HG03565 (cell line): Measurements from ENCODE around the gene PAH.
A peak's percentile ranks its signal among the peaks of the same experiment; 100 is the strongest.

Source experiments
- ATAC-seq: cut with Tn5 transposase; IDR thresholded peaks from one replicate; pipeline ENCODE4 v1.9.1; 2021; ENCODE audit warnings: mild to moderate bottlenecking, moderate library complexity; ENCODE audit not compliant: unreplicated experiment

PAH gene

DNA sequence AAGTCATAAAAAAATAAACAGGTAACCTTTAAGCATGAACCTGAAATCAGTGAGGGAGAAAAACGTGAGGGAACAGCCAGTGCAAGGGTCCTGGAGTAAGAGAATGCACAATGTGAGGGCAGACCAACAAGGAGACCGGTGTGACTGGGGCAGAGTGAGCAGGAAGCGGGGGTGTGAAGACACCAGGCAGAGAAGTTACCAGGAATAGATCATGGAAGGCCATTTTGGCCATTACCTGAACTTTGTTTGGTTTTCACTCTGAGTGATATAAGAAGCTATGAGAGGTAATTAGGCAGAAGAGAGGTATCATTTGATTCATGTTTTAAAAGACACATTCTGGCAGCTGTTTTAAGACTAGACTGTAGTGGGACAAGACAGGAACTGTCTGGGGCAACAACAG lies 15.0 kb downstream of the PAH start:
- ATAC-seq, result no peak

GRCh38 chr12:102900389-102900788 lies 16.7 kb downstream of the PAH start:
- ATAC-seq, result no peak

DNA sequence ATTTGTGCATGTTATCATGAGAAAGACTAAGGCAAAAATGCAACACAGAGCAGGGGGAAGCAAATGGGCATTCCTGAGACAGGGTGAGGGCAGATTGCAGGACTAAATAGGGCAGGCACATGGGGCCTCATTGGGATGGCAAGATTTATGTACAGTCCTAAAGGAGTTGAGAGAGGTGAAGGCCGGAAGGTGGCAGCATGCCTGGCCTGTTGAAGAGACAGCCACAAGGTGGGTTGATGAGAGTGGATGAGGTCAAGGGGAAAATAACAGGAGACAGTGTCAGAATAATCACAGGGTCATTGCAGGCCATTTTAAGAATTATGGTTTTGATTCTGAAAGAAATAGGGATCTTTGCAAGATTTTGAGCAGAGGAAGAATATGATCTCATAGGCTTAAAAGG lies 21.0 kb downstream of the PAH start:
- ATAC-seq, result no peak

DNA sequence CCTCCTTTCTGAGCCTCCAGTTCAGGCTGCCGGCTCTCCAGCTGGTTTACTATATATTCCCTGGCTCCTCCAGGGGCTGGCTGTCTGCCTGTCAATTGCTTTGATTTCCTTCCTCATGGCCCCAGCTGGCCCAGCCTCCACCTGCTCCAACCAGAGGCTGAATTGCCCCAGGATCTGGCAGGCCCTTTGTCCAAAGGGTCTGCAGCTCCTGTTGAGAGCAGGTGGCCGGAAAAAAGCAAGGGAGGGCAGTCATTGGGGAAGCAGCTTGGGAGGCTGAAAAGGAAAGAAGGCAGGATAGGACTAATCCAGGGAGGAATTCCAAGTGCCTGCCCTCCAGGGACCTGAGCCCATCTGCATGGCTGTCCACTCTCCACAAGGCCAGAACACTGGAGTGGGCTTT lies 25.3 kb downstream of the PAH start:
- ATAC-seq, result no peak

GRCh38 chr12:102888511-102888910 lies 28.5 kb downstream of the PAH start:
- no peak for ATAC-seq

DNA sequence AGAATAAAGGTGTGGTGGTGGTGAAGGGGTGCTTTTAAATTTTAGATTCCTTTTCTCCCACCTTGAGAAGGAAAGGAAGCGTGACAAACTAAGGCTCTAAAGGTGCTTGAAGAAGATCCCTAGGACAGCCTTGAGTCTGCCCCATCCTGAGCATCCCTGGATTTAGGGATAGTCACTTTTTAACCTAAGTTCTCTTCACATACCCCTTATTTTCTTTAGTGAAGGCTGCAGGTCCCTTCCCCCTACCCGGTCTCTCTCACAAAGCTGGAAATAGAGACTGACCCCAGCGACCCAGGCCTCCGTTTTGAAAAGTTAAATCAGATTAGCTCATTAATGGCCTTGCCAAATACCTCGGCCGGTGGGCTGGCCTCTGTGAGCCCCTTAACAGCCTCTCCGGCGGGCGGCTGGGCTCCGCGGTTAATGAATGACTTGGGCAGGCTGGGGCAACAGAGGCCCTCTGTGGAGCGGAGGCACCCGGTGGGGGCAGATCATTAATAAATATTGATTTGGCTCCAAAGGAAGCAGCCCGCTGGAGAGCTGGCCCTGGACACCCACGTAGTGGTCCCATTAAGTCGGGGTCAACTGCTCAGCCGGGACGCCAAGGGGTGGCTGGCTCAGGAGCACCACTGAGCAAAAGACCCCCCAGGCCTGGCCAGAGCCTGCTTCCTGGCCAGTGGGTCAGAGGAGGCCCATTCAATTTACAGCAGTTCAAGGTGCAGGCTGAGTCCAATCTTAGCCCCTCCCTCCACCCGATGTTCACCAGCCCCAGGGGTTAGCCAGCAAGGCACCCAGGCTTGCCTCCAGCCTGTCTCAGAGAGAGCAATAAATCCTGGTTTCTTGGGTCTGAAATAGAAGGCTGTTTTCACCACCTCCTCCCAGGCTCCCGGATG lies 31.8 kb downstream of the PAH start:
- no peak for ATAC-seq

- peak; percentile 46 for ATAC-seq
These were observed 33.7 kb downstream of the PAH start for GRCh38 chr12:102883204-102883799.

- no peak for ATAC-seq
These were observed 36.3 kb downstream of the PAH start for GRCh38 chr12:102880783-102881182.

- ATAC-seq, result peak; percentile 81
These were observed 37.8 kb downstream of the PAH start for GRCh38 chr12:102879144-102879763.

DNA sequence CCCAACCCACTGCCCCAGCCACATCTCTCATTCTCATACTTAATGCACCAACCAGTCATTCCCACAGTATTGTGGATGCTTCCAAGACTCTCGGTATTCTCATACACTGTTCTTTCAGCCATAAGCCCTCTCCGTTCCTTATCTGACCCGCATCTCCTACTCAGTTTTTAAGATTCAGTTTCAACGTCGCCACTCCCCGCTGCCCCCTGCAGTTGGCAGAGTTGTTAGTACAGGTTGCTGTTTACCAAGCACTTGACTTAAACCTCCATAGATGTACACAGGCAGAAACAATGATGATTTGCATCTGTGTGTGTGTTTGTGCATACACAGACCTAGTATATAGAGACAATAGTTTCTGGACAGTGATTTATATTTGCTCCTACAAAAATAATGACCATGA lies 40.2 kb downstream of the PAH start:
- no peak for ATAC-seq

DNA sequence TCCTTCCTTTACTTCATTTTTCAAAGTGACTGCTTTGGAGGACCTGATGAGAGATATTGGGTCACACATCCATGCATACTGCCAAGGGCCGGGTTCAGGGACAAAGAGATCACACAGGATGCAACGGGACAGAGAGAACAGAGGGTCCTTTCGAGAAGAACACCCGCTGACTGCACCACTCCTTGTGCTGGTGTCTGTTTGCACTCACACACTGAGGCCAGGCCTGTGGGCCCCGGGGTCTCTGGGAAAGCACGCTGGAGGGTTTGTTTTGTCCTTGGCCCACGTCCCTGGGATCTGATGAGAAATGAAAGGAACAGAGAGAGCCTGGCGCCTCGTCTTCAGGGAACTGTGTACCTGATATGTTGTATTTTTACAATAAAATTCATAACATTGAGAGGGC lies 42.2 kb downstream of the PAH start:
- no peak for ATAC-seq

GRCh38 chr12:102873077-102873476 lies 44.0 kb downstream of the PAH start:
- ATAC-seq, result no peak

DNA sequence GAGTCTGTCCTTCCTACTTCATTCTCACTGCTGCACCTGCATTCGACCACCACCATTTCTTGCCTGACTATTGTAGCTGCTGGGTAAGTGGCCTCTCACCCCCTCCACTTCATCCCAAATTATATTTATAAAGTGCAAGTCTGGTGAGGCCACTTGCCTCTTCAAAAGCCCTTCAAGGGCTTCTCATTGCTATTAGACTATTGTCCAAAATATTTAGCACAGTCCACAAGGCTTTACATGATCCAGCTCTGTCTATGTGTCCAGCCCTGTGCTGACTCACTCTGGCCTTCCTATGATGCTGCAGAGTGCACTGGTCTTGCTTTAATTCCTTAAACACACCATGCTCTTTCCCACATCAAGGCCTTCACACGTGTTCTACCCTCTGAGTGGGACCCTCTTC lies 46.0 kb downstream of the PAH start:
- ATAC-seq, result no peak

GRCh38 chr12:102869571-102869970 lies 47.5 kb downstream of the PAH start:
- ATAC-seq, result no peak

DNA sequence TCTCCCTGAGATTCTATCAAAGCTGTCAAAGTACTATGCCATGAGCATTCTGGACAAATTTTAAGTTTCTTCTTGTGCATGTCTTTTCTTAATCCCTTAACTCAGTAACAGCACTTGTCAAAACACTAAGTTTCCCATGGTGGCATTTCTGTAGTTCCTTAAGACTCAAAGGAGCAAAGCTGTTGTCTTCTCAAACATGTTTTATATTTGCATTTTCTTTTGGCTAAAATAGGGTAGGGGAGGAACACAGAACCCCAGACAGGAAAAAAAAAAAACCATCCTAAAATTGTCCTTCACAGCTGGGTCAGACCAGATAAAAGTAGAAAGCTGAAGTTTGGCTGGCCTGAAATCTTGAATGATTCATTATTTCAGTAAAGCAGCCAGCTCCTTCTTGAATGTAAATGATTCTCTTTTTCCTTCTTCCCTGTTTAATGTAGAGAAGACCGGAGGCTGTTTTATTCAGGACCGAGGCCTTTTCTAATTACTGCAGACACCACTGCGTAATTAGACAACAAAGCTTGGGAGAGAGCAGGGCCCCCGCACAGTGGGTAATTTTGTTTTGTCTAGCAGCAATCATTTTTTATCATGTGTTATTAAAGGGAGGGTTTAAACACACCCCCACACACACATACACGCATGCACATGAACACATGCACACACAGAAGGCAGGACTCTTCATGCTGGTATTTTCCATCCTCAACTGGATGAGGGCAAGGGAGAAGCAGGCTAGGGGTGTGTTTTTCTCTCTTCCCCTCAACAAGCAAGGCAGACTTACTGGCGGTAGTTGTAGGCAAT lies 51.0 kb downstream of the PAH start:
- ATAC-seq, result no peak

- ATAC-seq, result no peak
These were observed 54.6 kb downstream of the PAH start for GRCh38 chr12:102862486-102862885.

DNA sequence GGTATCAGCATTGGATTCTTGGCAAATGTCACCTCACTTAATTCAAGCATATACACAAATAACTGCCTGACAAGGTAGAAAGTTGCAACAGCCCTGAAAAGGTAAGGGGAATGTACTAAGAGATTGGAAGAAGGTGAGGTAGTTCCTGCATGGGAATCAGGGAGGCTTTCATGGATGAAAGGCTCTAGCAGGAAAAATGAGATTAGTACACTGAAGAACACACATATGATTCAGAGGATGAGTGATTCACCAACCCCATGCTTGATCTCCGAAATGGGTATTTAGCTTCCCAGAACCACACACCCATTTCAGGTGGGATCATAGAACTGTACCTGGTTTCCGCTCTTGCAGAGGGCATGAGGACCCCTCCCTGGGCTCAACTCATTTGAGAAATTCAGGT lies 65.8 kb downstream of the PAH start:
- no peak for ATAC-seq

DNA sequence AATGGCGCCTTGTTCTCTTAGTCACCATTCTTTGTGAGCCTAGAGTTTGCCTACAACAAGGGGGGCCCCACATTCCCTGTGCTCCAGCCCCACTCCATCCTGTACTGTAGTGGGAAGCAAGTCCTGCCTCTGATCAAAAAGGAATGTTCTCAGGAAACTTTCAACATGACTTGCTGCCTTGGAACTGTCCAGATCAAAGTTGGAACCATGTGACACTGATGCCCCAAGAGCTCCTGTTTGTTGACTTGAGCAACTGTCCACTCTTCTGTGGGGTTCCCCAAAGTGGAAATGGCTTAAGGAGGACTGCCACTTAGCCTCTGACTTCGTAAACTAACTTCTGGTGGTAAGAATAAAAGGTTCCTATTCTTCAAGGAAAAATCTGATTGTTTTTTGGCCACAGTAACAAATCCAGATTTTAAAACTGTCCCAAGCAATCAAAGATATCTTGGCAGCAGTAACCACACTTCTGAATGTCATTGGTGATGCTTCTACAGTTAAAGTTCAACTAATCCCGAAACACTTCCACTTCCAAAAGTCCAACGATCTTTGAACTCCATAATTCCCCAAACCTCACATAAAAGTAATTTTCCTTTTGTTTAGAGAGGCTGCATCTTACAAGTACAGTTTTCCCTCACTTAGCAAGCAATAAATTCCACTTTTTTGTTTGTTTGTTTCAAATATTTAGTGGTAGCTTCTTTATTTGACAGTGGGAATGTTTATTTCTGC lies 67.2 kb downstream of the PAH start:
- no peak for ATAC-seq

- ATAC-seq, result no peak
These were observed 68.2 kb downstream of the PAH start for GRCh38 chr12:102848832-102849231.

GRCh38 chr12:102847131-102847530 lies 69.9 kb downstream of the PAH start:
- ATAC-seq, result no peak
